Sigmoid colon (tissue), 7 donors: ENCODE measurements around the gene CERS6. TPM values are rescaled to one million over a fixed set of nuclear protein-coding genes. Genes with fewer than 3 reads are reported as not detected.
"Not testable (repeated sequence)": the region's sequence is repeated elsewhere in the genome, so short reads cannot be mapped to it uniquely, and the experiment has no call there.

ENCODE experiments used
- DNase-seq: peaks from one replicate; pipeline ENCODE4 v3.0.0-alpha.2; 2019
- H3K27ac ChIP-seq, 4 donors: fragments of 200-600 bp; sonication (generic); one replicate each; pipeline ENCODE4 v1.5.1; 2016 to 2019; ENCODE audit warnings: mild to moderate bottlenecking in 1 of 4
- H3K27me3 ChIP-seq, 3 donors: fragments of 200-600 bp; sonication (generic); one replicate each; pipeline ENCODE4 v1.5.1; 2019; ENCODE audit warnings: mild to moderate bottlenecking in 1 of 3
- H3K36me3 ChIP-seq, 4 donors: fragments of 200-600 bp; sonication (generic); one replicate each; pipeline ENCODE4 v1.5.1; 2016 to 2019
- H3K4me1 ChIP-seq, 4 donors: fragments of 200-600 bp; sonication (generic); one replicate each; pipeline ENCODE4 v1.5.1; 2017 to 2019
- H3K4me3 ChIP-seq, 4 donors: fragments of 200-600 bp; sonication (generic); one replicate each; pipeline ENCODE4 v1.5.1; 2017 to 2019; ENCODE audit warnings: mild to moderate bottlenecking in 2 of 4, moderate library complexity in 1 of 4
- H3K9me3 ChIP-seq, 4 donors: fragments of 200-600 bp in 3 of 4; sonication (generic) in 3 of 4; one replicate each; pipeline versions ENCODE4 v1.5.1 to v1.6.1; 2013 to 2019
- CTCF ChIP-seq, 4 experiments: fragments of 450-650 bp in 3 of 4; fragments of 200-600 bp in 1 of 4; IDR thresholded peaks; one replicate each; pipeline ENCODE4 v1.5.1; 2016 to 2019; ENCODE audit warnings: antibody characterized with exemption in 4 of 4, mild to moderate bottlenecking in 3 of 4, moderate library complexity in 2 of 4
- EP300 ChIP-seq, 4 donors: sonication (generic); formaldehyde crosslinking; IDR thresholded peaks; one replicate each; pipeline ENCODE4 v1.6.1; 2017; ENCODE audit warnings: antibody characterized with exemption in 4 of 4
- POLR2A ChIP-seq, 2 donors: fragments of 450-650 bp; IDR thresholded peaks; one replicate each; pipeline ENCODE4 v1.6.1; 2016; ENCODE audit warnings: antibody characterized with exemption in 2 of 2, mild to moderate bottlenecking in 2 of 2, moderate library complexity in 2 of 2
- POLR2AphosphoS5 ChIP-seq, 4 donors: sonication (generic); formaldehyde crosslinking; IDR thresholded peaks; one replicate each; pipeline ENCODE4 v1.6.1; 2017; ENCODE audit warnings: antibody characterized with exemption in 4 of 4
- WGBS, 2 donors: extraction: QIAGEN DNeasy Blood & Tissue Kit; methylation state at CpG; one replicate each; pipeline ENCODE4 v1.1.7; 2013; 5-methylcytosine and 5-hydroxymethylcytosine counted together
- intact Hi-C: fragments of 100-400 bp; cut with DNase I; formaldehyde crosslinking; loops from one replicate; pipeline ENCODE4 v1.15.1; 2023
- polyA plus RNA-seq, 3 donors: library from polyadenylated mRNA; stranded (reverse); fragments of 200-250 nt; gene quantifications; one replicate each; pipeline ENCODE4 v1.2.3, GENCODE V29; 2013
- total RNA-seq, 4 donors: library from RNA; depleted of rRNA; stranded (reverse); fragments of >200 nt; gene quantifications; one replicate each; pipeline ENCODE4 v1.1.0, GENCODE V29; 2016
- donor health status: healthy with polysubstance abuse.
- donor health status: Bipolar disorder and iron deficiency.
- donor health status: healthy.

Gene CERS6
- total and polyA plus RNA-seq, 7 donors = 4.4 to 21.0 (median 11.2) TPM

- H3K4me3 ChIP-seq = no peak overlapping the region
- TF ChIP-seq POLR2AphosphoS5 (IDR thresholded peaks at IDR 0.05) (no peak), EP300 (IDR thresholded peaks at IDR 0.05) (no peak), POLR2A (IDR thresholded peaks at IDR 0.05) (no peak), CTCF (IDR thresholded peaks at IDR 0.05) (no peak)
These were observed 197.2 kb downstream of the CERS6 start for GRCh38 chr2:168652997-168653921.

GRCh38 chr2:168654705-168655104 is 198.6 kb downstream of the CERS6 start:
- H3K4me3 ChIP-seq = no peak overlapping the region
- H3K27ac ChIP-seq = no peak overlapping the region
- no peaks in the 10 kb centered on the region for H3K9me3 ChIP-seq
- intact Hi-C loops = no loop called here
- no peaks in the 10 kb centered on the region for H3K27me3 ChIP-seq
- TF ChIP-seq EP300 (IDR thresholded peaks at IDR 0.05) = no peak
- no peak for TF ChIP-seq CTCF (IDR thresholded peaks at IDR 0.05)
- no peak for TF ChIP-seq POLR2A (IDR thresholded peaks at IDR 0.05)
- no peak for TF ChIP-seq POLR2AphosphoS5 (IDR thresholded peaks at IDR 0.05)
- no peaks in the 10 kb centered on the region for H3K36me3 ChIP-seq
- WGBS, 2 donors = 23 to 81% methylated on average over 1 of the region's 1 CpG
- DNase-seq = no peak
- H3K4me1 ChIP-seq = peaks cover 0 to 9% (median 2%) of the 10 kb centered on the region in 4 donors

More at GRCh38 chr2:168652997-168653921, 197.2 kb downstream of the CERS6 start:
- H3K4me1 ChIP-seq = peaks cover 0 to 9% (median 2%) of the 10 kb centered on the region in 4 donors
- H3K27me3 ChIP-seq = no peaks in the 10 kb centered on the region
- WGBS, 2 donors = 74 to 88% methylated on average over 3 of the region's 3 CpGs
- no peak for DNase-seq
- H3K9me3 ChIP-seq = no peaks in the 10 kb centered on the region
- no peaks in the 10 kb centered on the region for H3K36me3 ChIP-seq
- H3K27ac ChIP-seq = no peak overlapping the region
- intact Hi-C loops = no loop called here

- TF ChIP-seq EP300 (IDR thresholded peaks at IDR 0.05) (no peak), CTCF (IDR thresholded peaks at IDR 0.05) (no peak), POLR2AphosphoS5 (IDR thresholded peaks at IDR 0.05) (no peak), POLR2A (IDR thresholded peaks at IDR 0.05) (no peak)
- no peak overlapping the region for H3K4me3 ChIP-seq
- no peaks in the 10 kb centered on the region for H3K27me3 ChIP-seq
- no peaks in the 10 kb centered on the region for H3K9me3 ChIP-seq
- H3K4me1 ChIP-seq = peaks cover 0 to 9% (median 2%) of the 10 kb centered on the region in 4 donors
- intact Hi-C loops = no loop called here
- 90 to 91% methylated on average over 1 of the region's 1 CpG for WGBS, 2 donors
- no peak for DNase-seq
- no peak overlapping the region for H3K27ac ChIP-seq
- no peaks in the 10 kb centered on the region for H3K36me3 ChIP-seq
These were observed 199.1 kb downstream of the CERS6 start for GRCh38 chr2:168655207-168655606.

GRCh38 chr2:168657378-168657777 is 201.3 kb downstream of the CERS6 start:
- H3K9me3 ChIP-seq, H3K4me3 ChIP-seq, H3K27ac ChIP-seq, H3K36me3 ChIP-seq, intact Hi-C loops, DNase-seq, H3K27me3 ChIP-seq: not testable (repeated sequence)
- H3K4me1 ChIP-seq = peaks cover 0 to 21% (median 6%) of the 10 kb centered on the region in 4 donors
- WGBS, 2 donors = 95 to 97% methylated on average over 22 of the region's 24 CpGs

- Histone ChIP-seq H3K4me3 (no peak overlapping the region), H3K36me3 (no peaks in the 10 kb centered on the region), H3K27ac (no peak overlapping the region), H3K27me3 (no peaks in the 10 kb centered on the region), H3K9me3 (no peaks in the 10 kb centered on the region), H3K4me1 (peaks cover 0 to 17% (median 8%) of the 10 kb centered on the region in 4 donors)
- 79 to 82% methylated on average over 4 of the region's 4 CpGs for WGBS, 2 donors
- TF ChIP-seq EP300 (IDR thresholded peaks at IDR 0.05) = no peak
- TF ChIP-seq POLR2A (IDR thresholded peaks at IDR 0.05) = no peak
- TF ChIP-seq CTCF (IDR thresholded peaks at IDR 0.05) = no peak
- no peak for TF ChIP-seq POLR2AphosphoS5 (IDR thresholded peaks at IDR 0.05)
- no peak for DNase-seq
- intact Hi-C loops = no loop called here
These were observed 202.6 kb downstream of the CERS6 start for GRCh38 chr2:168658706-168659105.
